Measurements from ENCODE around the gene CCZ1B. TPM values are rescaled to one million over a fixed set of nuclear protein-coding genes. Genes with fewer than 3 reads are reported as not detected.

The CCZ1B gene
- 41.9 and 48.8 TPM in 2 replicates for total RNA-seq

DNA sequence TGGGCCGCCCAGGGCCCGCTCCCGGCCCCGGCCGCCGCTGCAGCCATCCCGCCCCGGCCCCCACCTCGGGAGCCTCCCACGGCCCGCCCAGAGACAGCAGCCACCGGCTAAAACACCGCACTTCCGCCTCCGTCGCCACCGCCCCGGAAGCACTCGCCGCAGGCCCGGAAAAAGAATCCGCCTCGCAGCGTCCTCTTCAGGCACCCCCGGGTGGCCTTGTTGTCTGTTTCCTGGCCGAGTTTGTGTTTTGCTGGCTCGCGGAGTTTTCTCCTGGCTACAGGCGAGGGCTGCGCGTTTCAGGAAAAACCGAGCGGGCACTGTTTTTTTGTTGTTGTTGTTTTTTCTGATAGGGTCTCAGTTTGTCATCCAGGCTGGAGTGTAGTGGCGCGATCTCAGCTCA lies at the start of gene CCZ1B:
Gene CCZ1B, minus strand, starts transcription at position 125 of the 400 bp plus-strand sequence. Its CDS starts 78 bp downstream, at position 47.

DNA sequence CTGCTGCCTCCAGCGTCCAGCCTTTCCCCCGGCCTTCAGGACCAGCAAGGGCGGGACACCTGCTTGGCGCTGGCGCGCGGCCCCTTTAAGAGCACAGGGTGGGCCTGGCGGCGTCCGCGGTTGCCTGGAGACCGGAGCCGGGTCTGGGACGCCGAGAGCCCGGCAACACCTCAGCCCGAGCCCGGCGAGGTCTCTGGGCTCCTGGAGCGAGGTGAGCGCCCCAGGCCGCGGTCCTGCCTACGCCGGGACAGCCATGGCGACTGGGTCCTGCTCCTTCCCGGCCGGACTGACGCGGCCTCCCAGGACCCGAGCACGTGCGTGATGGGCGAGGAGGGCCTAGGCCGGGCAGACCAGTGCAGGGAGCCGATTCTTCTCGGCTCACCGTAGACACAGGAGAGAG lies 72.1 kb downstream of the CCZ1B start, which contains the start of gene RSPH10B2:
Gene RSPH10B2, plus strand, starts transcription at position 140 of the 400 bp plus-strand sequence. CDS start 3,575 bp downstream, outside the sequence.

Other genes with a start within 250 kb of the CCZ1B start
- gene ZDHHC4, start 248.8 kb downstream of the CCZ1B start, total RNA-seq: 41.1 and 56.0 TPM in 2 replicates
- gene INTS15, start 236.3 kb downstream of the CCZ1B start, total RNA-seq: 18.6 and 19.5 TPM in 2 replicates
- gene ZNF853, start 210.7 kb downstream of the CCZ1B start, total RNA-seq: under 0.01 and 0.44 TPM in 2 replicates
- gene ZNF316, start 189.0 kb downstream of the CCZ1B start, total RNA-seq: 14.7 and 19.6 TPM in 2 replicates
- 18.6 and 19.8 TPM in 2 replicates for gene ZNF12, start 119.3 kb downstream of the CCZ1B start, total RNA-seq
- 0.22 TPM in 1 of 2 replicates, not detected in the other for gene RSPH10B2, start 72.2 kb downstream of the CCZ1B start, total RNA-seq

Measured in placental pericyte (primary cell).